ENCODE data around the gene KRTAP22-1.

The KRTAP22-1 gene

GRCh38 chr21:30625449-30626165 is 24.7 kb downstream of the KRTAP22-1 start:
- DNase-seq (ENCODE audit: low read depth), result no peak

DNA sequence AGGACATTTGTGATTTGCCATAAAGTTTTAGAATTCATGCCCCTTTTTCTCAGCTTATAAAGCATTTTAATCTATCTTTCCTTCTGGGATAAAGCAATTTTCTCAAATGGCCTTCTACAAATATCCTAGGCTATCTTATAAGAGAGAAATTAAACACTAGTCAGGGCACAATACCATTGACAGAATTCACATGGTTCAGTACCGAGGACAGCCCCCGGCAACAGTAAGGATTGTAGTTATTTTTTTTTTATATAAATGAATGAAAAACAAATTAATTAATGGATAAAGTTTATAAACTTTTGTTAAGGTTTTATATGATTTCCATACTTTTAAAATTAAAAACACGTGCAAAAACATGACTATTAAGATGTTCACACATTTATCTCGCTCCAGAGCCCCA is 27.2 kb downstream of the KRTAP22-1 start:
- DNase-seq (ENCODE audit: low read depth), result no peak

DNA sequence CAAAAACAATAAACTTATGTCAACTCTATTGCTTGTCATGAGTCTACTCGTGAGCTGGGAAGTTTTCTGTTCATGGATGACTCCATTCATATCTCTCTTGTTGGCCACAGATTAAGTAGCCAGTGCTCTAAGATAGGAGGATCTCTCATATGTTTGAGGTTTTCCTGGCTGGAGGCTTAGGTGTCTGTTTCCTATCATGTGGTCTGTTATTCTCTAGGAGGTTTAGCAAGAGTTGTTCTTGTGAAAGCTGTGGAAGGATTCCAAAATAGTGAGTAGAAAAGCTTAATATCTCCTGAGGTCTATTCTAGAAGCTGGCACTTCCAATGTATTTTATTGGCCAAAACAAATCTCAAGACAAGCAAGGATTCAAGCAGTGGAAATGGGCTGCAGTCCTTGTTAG is 28.3 kb downstream of the KRTAP22-1 start:
- DNase-seq (ENCODE audit: low read depth), result no peak

DNA sequence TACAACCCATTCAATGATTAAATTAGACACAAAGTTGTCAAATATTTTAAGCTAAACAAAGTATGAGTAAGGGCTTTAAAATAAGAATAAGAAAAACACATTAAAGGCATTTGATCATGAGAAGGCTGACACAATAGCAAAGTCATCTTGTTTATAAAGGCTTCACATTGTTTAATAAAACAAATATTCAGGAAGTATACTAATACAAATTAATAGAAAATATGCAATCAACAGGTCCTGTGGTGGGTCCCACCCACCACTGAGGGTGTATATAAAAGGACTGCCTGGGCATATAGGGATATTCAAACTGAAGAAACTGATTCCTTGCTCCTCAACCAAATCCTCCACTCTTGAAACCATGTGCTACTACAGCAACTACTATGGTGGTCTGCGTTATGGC is 34.0 kb downstream of the KRTAP22-1 start, which contains the start of gene KRTAP20-2:
Gene KRTAP20-2, plus strand, starts transcription at position 301 of the 400 bp plus-strand sequence. Its CDS starts 58 bp downstream, at position 359.
- no peak for DNase-seq (ENCODE audit: low read depth)

- no peak for DNase-seq (ENCODE audit: low read depth)
These were observed 37.8 kb downstream of the KRTAP22-1 start for GRCh38 chr21:30638686-30639085.

DNA sequence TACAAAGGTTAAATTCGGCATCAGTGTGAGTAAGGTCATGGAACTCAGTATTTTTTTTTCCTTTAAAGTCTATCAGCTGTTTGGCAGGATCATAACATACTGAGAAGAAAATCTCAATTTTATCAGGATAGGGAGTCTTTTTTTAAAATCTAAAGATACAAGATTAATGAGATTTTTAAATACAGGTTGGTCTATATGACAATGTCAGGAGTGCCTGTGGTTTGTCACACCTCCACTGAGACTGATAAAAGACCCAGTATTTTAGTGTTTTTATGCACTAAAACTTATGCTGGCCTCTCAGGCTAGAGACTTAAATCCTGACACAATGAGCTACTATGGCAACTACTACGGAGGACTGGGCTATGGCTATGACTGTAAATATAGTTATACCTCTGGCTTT is 41.7 kb downstream of the KRTAP22-1 start, which contains the start of gene KRTAP20-3:
Gene KRTAP20-3, plus strand, starts transcription at position 301 of the 400 bp plus-strand sequence.
- no peak for DNase-seq (ENCODE audit: low read depth)

GRCh38 chr21:30646904-30647414 is 46.1 kb downstream of the KRTAP22-1 start:
- DNase-seq (ENCODE audit: low read depth), result no peak

Data from activated T-cell treated with anti-CD3 and anti-CD28 coated beads for 48 hours (primary cell).